ENCODE measurements around the gene PDE4DIP. TPM values are rescaled to one million over a fixed set of nuclear protein-coding genes. Genes with fewer than 3 reads are reported as not detected.
"Not testable (repeated sequence)": the region's sequence is repeated elsewhere in the genome, so short reads cannot be mapped to it uniquely, and the experiment has no call there.

PDE4DIP gene
- total RNA-seq, 4 donors from 2014 or later: 91.1 to 132 (median 105) TPM

GRCh38 chr1:149075505-149076127 is 231.4 kb downstream of the PDE4DIP start:
- not testable (repeated sequence) for H3K4me1 ChIP-seq, H3K27ac ChIP-seq, H3K4me3 ChIP-seq, H3K27me3 ChIP-seq, DNase-seq, H3K9me3 ChIP-seq, H3K36me3 ChIP-seq
- peak in 1 of 6 experiments; percentile 10 for TF ChIP-seq CTCF (IDR thresholded peaks at IDR 0.05)

Small RNAs within 50 kb of the gene (small RNA-seq; reads per million reads assigned to genes)
- 0 reads per million in 2 donors for gene RN7SKP88
- gene RNU2-38P: 0 reads per million in 2 donors

Other genes with a start within 250 kb of the PDE4DIP start
- gene NBPF14, start 248.4 kb upstream of the PDE4DIP start, total RNA-seq: 10 to 100 TPM; 18.2 to 42.5 (median 35.7) TPM
- 10 to 100 TPM in 2 of 4 donors, 1 to 10 TPM in 2; 6.3 to 29.6 (median 14.5) TPM for gene NUDT4B, start 95.7 kb upstream of the PDE4DIP start, total RNA-seq

All from Peyer's patch (tissue), 4 donors.